Measurements from ENCODE around the gene SLC25A34. TPM values are rescaled to one million over a fixed set of nuclear protein-coding genes. Genes with fewer than 3 reads are reported as not detected.
A peak's percentile ranks its signal among the peaks of the same experiment; 100 is the strongest.

The SLC25A34 gene
- total and polyA plus RNA-seq, 8 donors = 1.4 to 6.2 (median 4.2) TPM

GRCh38 chr1:15757575-15758342, 21.7 kb downstream of the SLC25A34 start:
- ATAC-seq = peak; percentile 5
- H3K36me3 ChIP-seq = no peaks in the 10 kb centered on the region
- intact Hi-C loops (cut with DNase I) = no loop called here
- no peak overlapping the region for H3K27ac ChIP-seq
- peak in 1 of 4 donors; percentile 56 for DNase-seq
- no peaks in the 10 kb centered on the region for H3K9me3 ChIP-seq
- peaks cover 11 to 31% of the 10 kb centered on the region in 2 donors for H3K4me1 ChIP-seq
- peak overlapping the region; percentile 45 to 61 for H3K4me3 ChIP-seq
- no peak for TF ChIP-seq CTCF (IDR thresholded peaks at IDR 0.05)
- H3K27me3 ChIP-seq = peaks cover 14 to 75% of the 10 kb centered on the region in 2 donors

GRCh38 chr1:15758343-15758931, 22.4 kb downstream of the SLC25A34 start, which contains the start of gene FBLIM1:
Gene FBLIM1 (plus strand): TSS chr1:15758795. CDS start chr1:15764984, 6,189 bp downstream.
- Histone ChIP-seq H3K27ac (peak within 1 kb of the TSS; percentile 52 to 65), H3K27me3 (peaks cover 14 to 76% of the 10 kb centered on the region in 2 donors), H3K9me3 (no peaks in the 10 kb centered on the region), H3K4me3 (peak within 1 kb of the TSS; percentile 45 to 61), H3K36me3 (no peaks in the 10 kb centered on the region), H3K4me1 (peaks cover 11 to 31% of the 10 kb centered on the region in 2 donors)
- ATAC-seq = peak; percentile 46
- intact Hi-C loops (cut with DNase I) = no loop called here
- peak in 1 of 4 donors; percentile 58 for DNase-seq
- no peak for TF ChIP-seq CTCF (IDR thresholded peaks at IDR 0.05)

GRCh38 chr1:15758953-15759661, 23.0 kb downstream of the SLC25A34 start:
- TF ChIP-seq CTCF (IDR thresholded peaks at IDR 0.05) = no peak
- ATAC-seq (peak; percentile 39), DNase-seq (peak in 1 of 4 donors; percentile 77)
- intact Hi-C loops (cut with DNase I) = no loop called here
- Histone ChIP-seq H3K4me3 (peak overlapping the region; percentile 45 to 61), H3K27me3 (peaks cover 14 to 76% of the 10 kb centered on the region in 2 donors), H3K27ac (peak overlapping the region; percentile 52 to 65), H3K9me3 (no peaks in the 10 kb centered on the region), H3K4me1 (peaks cover 11 to 31% of the 10 kb centered on the region in 2 donors), H3K36me3 (no peaks in the 10 kb centered on the region)

- DNase-seq (peak in 2 of 4 donors; percentile 89 to 95), ATAC-seq (peak; percentile 7)
- peak overlapping the region; percentile 37 to 65 for H3K27ac ChIP-seq
- H3K36me3 ChIP-seq = no peaks in the 10 kb centered on the region
- peaks cover 14 to 69% of the 10 kb centered on the region in 2 donors for H3K27me3 ChIP-seq
- peak overlapping the region in 1 of 2 donors; percentile 1 for H3K4me3 ChIP-seq
- no peaks in the 10 kb centered on the region for H3K9me3 ChIP-seq
- intact Hi-C loops (cut with DNase I) = no loop called here
- TF ChIP-seq CTCF (IDR thresholded peaks at IDR 0.05) = no peak
- H3K4me1 ChIP-seq = peaks cover 11 to 31% of the 10 kb centered on the region in 2 donors
Observed at GRCh38 chr1:15760520-15761211, 24.6 kb downstream of the SLC25A34 start.
